Body of pancreas (tissue), 4 donors: ENCODE measurements around the gene DCUN1D1.

ENCODE experiments used
- POLR2A ChIP-seq, 3 donors: fragments of 450-650 bp; IDR thresholded peaks; one replicate each; pipeline ENCODE4 v1.6.1; 2016; ENCODE audit warnings: antibody characterized with exemption in 3 of 3, mild to moderate bottlenecking in 2 of 3
- TF ChIP-seq, protein P1 (sequence below), 7 experiments: fragments of 450-650 bp in 4 of 7; fragments of 200-600 bp in 3 of 7; sonication (generic) in 3 of 7; IDR thresholded peaks; one replicate each; pipeline ENCODE4 v1.5.1; 2016 to 2019; ENCODE audit warnings: antibody characterized with exemption in 7 of 7

GRCh38 chr3:182999767-183000166, 19.4 kb upstream of the DCUN1D1 start:
- no peak for TF ChIP-seq POLR2A (IDR thresholded peaks at IDR 0.05)
- TF ChIP-seq, protein P1, sequence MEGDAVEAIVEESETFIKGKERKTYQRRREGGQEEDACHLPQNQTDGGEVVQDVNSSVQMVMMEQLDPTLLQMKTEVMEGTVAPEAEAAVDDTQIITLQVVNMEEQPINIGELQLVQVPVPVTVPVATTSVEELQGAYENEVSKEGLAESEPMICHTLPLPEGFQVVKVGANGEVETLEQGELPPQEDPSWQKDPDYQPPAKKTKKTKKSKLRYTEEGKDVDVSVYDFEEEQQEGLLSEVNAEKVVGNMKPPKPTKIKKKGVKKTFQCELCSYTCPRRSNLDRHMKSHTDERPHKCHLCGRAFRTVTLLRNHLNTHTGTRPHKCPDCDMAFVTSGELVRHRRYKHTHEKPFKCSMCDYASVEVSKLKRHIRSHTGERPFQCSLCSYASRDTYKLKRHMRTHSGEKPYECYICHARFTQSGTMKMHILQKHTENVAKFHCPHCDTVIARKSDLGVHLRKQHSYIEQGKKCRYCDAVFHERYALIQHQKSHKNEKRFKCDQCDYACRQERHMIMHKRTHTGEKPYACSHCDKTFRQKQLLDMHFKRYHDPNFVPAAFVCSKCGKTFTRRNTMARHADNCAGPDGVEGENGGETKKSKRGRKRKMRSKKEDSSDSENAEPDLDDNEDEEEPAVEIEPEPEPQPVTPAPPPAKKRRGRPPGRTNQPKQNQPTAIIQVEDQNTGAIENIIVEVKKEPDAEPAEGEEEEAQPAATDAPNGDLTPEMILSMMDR (IDR thresholded peaks at IDR 0.05), result no peak
